Glomerular endothelial cell (primary cell): ENCODE data around the gene ARPC4. TPM values are rescaled to one million over a fixed set of nuclear protein-coding genes. Genes with fewer than 3 reads are reported as not detected.

Experiments
- DNase-seq: peaks from one replicate; pipeline ENCODE4 v3.0.0-alpha.2; 2011; ENCODE audit warnings: low read depth, low spot score; ENCODE audit errors: extremely low read depth
- total RNA-seq: library from RNA; depleted of rRNA; stranded (reverse); fragments of >200 nt; gene quantifications from 2 replicates; pipeline ENCODE4 v1.2.3, GENCODE V29; 2015

The ARPC4 gene
- total RNA-seq, 1 donor from 2014 or later = 212 TPM

DNA sequence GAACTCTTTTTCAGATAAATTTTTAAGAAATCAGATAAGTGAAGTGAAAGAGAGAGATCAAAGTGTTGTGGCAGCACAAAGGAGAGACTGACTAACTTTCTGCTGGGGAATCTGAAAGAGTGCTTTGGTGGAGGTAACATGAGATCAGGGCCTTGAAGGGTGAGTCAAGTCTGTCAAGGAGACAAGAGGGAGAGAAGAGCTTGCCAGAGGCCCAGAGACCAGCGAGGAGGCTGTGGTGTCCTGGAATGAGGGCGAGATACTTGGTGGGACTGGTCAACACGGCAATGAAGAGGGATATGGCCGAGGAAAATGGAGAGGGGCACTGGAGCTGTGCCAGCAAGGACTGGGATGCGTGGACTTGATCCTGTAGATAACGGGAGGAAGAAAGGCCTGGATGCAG, 5.2 kb upstream of the ARPC4 start:
- no peak for DNase-seq

DNA sequence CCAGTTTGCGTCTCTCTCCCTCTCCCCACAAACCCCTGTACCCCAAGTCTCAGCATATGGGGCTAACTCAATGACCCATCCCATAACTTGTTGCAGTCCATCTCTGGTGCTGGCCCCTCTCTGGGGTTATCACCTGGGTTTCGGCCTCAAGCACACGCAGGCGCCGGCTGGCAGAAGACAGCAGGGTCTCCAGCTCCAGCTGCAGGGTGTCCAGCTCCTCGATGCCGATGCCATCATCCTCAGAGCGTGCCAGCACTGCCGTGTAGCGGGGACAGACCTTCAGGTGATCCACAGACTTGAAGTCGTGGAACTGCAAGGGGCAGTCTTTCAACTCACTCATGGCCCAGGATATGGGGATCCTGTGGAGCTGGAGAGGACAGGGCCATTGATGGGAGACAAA, 1.8 kb upstream of the ARPC4 start:
- no peak for DNase-seq

GRCh38 chr3:9791790-9792404, 985 bp upstream of the ARPC4 start:
- DNase-seq = no peak

DNA sequence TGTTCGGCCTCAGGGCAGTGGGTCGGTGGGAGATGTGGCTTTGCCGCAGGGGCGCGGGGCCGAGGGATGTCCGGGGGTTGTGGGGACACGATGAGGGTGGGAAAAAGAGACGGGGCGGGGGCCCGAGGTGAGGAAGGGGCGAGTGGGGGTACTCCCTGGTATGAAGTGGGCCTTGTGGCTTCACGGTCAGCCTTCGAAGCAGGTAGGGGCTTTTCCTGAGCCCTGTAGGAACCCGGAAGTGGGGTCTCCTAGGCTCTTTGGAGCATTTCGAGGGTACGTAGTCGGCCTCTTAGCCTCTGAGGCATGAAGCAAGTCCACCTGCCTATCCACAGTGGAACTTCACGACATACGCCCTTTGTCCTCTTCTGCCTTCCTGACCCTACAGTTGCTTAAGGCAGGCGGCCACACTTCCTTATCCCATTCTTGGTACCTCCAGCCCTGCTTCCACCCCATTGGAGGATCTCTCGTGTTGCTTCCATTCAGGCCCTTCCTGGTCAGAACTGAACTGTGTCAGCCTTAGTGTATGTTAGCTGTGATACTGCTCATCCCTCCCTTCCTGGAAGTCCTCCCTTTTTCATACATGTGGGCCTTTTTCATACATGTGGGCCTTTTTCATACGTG, 389 bp downstream of the ARPC4 start:
- DNase-seq = no peak

- DNase-seq = no peak
Observed at GRCh38 chr3:9794400-9794799, 1.5 kb downstream of the ARPC4 start.

DNA sequence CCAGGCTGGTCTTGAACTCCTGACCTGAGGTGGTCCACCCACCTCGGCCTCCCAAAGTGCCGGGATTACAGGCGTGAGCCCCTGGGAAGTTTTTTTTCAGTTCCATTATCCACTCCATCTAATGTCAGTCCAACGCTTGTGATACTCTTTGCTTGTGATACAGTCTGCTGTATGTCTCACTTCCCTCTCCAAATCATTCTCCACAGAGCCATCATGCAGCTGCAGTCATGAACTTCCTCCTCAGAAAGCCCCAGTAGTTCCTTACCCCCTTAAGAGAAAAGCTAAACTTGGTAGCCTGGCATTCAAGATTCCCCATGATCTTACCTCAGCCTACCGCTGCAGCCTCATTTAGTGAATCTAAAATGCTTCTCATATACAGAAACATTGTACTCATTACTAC, 2.3 kb downstream of the ARPC4 start:
- no peak for DNase-seq

DNA sequence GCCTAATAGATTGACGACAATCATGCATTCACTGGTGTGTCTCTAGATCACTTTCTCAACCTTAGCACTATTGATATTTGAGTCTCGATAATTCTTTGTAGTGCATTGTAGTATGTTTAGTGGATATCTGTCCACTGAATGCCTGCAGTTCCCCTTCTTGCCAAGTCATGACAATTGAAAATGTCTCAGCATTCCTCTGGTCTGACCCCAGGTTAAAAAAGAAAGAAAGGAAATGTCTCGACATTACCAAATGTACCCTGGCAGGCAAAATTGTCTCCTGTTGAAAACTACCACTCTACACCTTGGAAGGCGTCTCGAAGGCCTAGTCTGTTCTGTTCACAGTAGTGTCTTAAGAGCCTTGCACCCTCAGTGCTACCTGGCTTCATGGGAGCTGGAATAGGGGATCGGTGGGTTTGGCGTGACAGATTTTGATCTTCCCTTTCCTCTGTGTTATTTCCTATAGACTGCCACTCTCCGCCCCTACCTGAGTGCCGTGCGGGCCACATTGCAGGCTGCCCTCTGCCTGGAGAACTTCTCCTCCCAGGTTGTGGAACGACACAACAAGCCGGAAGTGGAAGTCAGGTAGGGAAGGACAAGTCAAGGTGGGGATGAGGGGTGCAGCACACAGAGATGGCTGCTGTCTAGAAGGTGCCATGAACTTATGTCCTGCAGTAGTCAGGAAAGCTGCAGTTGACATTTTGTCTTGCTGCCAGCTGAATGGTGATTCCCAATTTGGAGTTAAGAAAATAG, 4.5 kb downstream of the ARPC4 start:
- DNase-seq = no peak

- DNase-seq = no peak
Observed at GRCh38 chr3:9800529-9800928, 7.6 kb downstream of the ARPC4 start.

DNA sequence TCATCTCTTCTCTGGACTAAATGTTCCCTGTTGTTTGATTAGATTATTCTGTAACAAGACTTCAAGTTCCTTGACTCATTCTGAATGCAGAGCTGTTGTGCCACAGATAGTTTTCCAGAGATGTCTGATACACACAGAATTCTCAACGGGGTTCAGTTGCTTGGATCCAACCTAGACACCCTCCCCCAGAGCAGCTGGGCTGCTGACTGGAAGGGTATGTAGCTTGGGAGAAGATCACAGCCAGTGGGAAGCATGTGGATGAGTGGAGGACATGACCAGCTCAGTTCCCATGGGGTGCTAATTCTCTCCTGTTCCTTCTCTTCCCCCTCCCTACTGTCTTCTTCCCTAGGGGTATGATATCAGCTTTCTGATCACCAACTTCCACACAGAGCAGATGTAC, 10.6 kb downstream of the ARPC4 start:
- DNase-seq = no peak

DNA sequence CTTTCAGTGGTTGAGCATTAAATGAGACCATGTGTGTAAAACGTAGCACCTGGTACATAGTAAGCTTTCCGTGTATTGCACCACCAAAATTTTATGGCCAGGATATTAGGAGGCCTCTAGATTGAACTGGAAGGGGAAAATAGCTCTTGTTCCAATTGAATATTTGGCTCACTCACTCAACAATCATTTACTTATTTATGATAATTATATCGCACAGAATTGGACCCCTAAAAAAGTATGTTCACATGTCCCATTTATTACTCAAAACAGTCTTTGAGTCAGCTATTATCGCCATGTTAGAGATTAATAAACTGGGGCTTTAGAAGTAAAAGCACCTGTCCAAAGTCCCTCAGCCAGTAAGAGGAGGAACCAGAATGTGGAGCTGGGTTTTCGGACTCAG, 12.1 kb downstream of the ARPC4 start:
- DNase-seq = no peak

GRCh38 chr3:9806137-9806536, 13.3 kb downstream of the ARPC4 start:
- no peak for DNase-seq

- DNase-seq = no peak
Observed at GRCh38 chr3:9806688-9807589, 14.1 kb downstream of the ARPC4 start.

GRCh38 chr3:9807981-9808344, 15.1 kb downstream of the ARPC4 start:
- DNase-seq = no peak

DNA sequence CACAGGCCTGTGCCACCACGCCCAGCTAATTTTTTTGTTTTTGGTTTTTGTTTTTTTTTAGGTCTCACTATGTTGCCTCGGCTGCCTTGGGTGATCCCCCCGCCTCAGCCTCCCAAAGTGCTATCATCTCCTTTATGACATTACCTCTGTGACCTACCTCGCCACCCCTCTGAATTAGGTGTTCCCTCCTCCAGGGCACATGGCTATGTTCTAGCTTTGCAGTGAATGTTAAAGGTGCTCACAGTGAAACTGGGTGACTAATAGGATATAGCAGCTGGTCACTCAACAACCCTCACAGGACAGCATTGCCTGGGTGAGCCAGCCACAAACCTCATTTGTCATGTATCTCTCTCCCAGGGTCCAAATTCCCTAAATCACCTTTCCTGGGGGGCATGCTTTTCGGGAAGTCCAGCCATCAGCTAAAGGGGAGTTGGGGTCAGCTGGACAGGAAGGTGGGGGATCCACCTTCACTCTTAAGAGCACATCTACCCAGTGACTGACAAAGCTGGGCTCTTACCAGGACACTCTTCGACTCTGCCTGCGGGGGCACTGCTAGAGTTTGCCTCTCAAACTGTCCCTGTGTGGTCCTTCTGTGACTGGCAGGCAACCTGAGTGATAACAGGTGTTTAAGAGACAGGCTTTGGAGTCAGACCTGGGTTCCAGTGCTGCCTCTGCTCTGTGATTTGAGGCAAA, 15.6 kb downstream of the ARPC4 start:
- DNase-seq = no peak

- DNase-seq = no peak
Observed at GRCh38 chr3:9809239-9809614, 16.3 kb downstream of the ARPC4 start.

- no peak for DNase-seq
Observed at GRCh38 chr3:9809615-9810432, 16.9 kb downstream of the ARPC4 start, which contains the start of gene TTLL3. Gene TTLL3 (plus strand): TSS chr3:9810262. CDS start chr3:9810662, 400 bp downstream.

DNA sequence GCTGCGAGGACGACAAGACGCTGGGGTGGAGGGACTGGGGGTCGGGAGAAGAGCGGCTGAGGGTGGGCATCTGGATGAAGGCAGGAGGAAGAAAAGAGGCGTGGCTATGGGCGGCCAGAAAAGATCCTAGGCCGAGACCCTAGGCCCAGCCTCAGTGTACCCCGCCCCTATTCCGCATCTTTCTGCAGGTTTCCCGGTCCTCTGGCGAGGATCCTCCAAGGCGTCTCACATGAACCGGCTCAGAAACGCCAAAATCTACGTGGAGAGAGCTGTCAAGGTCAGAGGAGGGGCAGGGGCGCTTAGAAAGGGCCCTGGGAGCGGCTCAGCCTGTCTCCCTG, 17.5 kb downstream of the ARPC4 start:
- DNase-seq = no peak

DNA sequence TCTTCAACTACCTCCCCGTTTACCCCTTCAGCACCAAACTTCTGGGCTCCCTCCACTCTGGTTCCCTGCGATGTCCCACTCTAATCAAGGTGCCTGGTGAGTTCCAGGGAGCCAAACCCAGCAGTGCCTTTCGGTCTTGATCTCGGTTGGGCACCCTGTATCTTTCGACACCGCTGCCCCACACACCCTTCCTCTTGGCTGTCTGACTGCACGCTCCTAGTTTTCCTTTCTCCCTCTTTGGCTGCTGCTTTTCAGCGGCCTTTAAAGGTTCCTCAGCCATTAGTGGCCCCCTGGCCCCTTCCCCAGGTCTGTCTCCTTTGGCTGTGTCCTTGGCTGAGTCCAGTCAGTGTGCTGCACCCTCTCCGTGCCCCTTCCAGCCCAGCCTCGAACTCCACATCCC, 18.0 kb downstream of the ARPC4 start:
- no peak for DNase-seq

GRCh38 chr3:9812870-9813483, 20.1 kb downstream of the ARPC4 start:
- DNase-seq = no peak
